CD4-positive, alpha-beta T cell (primary cell): ENCODE results near the gene TUBB3. TPM values are rescaled to one million over a fixed set of nuclear protein-coding genes. Genes with fewer than 3 reads are reported as not detected.
"Not testable (repeated sequence)": the region's sequence is repeated elsewhere in the genome, so short reads cannot be mapped to it uniquely, and the experiment has no call there.

ENCODE experiments used
- ATAC-seq: fragments of 200-7000 bp; cut with Tn5 transposase; one replicate; pipeline ENCODE4 v1.10.0; 2022; ENCODE audit warnings: mild to moderate bottlenecking; ENCODE audit not compliant: poor library complexity
- CTCF ChIA-PET: fragments of 350-600 bp; sonication (Branson Sonifier 250); formaldehyde crosslinking; loops from one replicate; lab custom pipeline; 2021; ENCODE audit warnings: antibody characterized with exemption, inconsistent platforms; lab: Charles Lee
- POLR2A ChIA-PET: fragments of 350-600 bp; sonication (Branson Sonifier 250); formaldehyde crosslinking; loops from one replicate; lab custom pipeline; 2021; ENCODE audit warnings: antibody characterized with exemption, inconsistent platforms; lab: Charles Lee
- DNase-seq, 14 experiments: peaks; one replicate each; pipeline ENCODE4 v3.0.0-alpha.2; 2013 to 2020; ENCODE audit warnings: mixed read lengths in 2 of 14
- H3K27ac ChIP-seq, 2 donors: one replicate each; pipeline versions ENCODE4 v1.5.1 to v1.7.0; 2013; ENCODE audit warnings: low read length in 2 of 2, low read depth in 1 of 2, mild to moderate bottlenecking in 1 of 2
- H3K27me3 ChIP-seq, 2 experiments: 1 replicate in 1 of 2; 2 replicates in 1 of 2; pipeline versions ENCODE4 v1.6.1 to v1.7.0; 2013; ENCODE audit warnings: low read length in 2 of 2, control low read depth in 1 of 2, mild to moderate bottlenecking in 1 of 2, moderate library complexity in 1 of 2; ENCODE audit not compliant: insufficient read depth in 2 of 2, control insufficient read depth in 1 of 2
- H3K36me3 ChIP-seq: one replicate; pipeline ENCODE4 v1.6.1; 2013; ENCODE audit warnings: low read length, control low read depth; ENCODE audit not compliant: insufficient read depth
- H3K4me1 ChIP-seq: one replicate; pipeline ENCODE4 v1.6.1; 2013; ENCODE audit warnings: low read length, control low read depth; ENCODE audit not compliant: insufficient read depth
- H3K4me3 ChIP-seq: one replicate; pipeline ENCODE4 v1.5.1; 2013; ENCODE audit warnings: mild to moderate bottlenecking, low read length, moderate library complexity
- H3K9me3 ChIP-seq, 2 experiments: 1 replicate in 1 of 2; 2 replicates in 1 of 2; pipeline versions ENCODE4 v1.6.1 to v1.7.0; 2013; ENCODE audit warnings: low read length in 2 of 2, mild to moderate bottlenecking in 2 of 2, control low read depth in 1 of 2, moderate library complexity in 1 of 2; ENCODE audit not compliant: control insufficient read depth in 1 of 2, insufficient read depth in 1 of 2
- H3K27ac Mint-ChIP-seq: one replicate; pipeline ENCODE4 v1.8.0; 2020; ENCODE audit warnings: mixed read lengths
- H3K27me3 Mint-ChIP-seq: one replicate; pipeline ENCODE4 v1.8.0; 2021; ENCODE audit warnings: mixed read lengths
- H3K36me3 Mint-ChIP-seq: one replicate; pipeline ENCODE4 v1.8.0; 2021; ENCODE audit warnings: low read depth, mixed read lengths
- H3K4me1 Mint-ChIP-seq: one replicate; pipeline ENCODE4 v1.8.0; 2021; ENCODE audit warnings: low read depth, mixed read lengths
- H3K4me3 Mint-ChIP-seq: one replicate; pipeline ENCODE4 v1.8.0; 2020; ENCODE audit warnings: mild to moderate bottlenecking, mixed read lengths
- H3K9me3 Mint-ChIP-seq: one replicate; pipeline ENCODE4 v1.8.0; 2020; ENCODE audit warnings: mixed read lengths
- intact Hi-C, 2 experiments: fragments of 100-400 bp; cut with DNase I in 1 of 2; cut with micrococcal nuclease in 1 of 2; formaldehyde crosslinking; loops; one replicate each; pipeline versions ENCODE4 v1.15.1 to v1.9.0; 2023 to 2025; cut with DNase I, micrococcal nuclease
- total RNA-seq, 174 experiments: library from RNA in 2 of 174; stranded (reverse) in 2 of 174; gene quantifications; one replicate each; pipeline ENCODE4 v1.2.3 and lab custom pipeline; 2021 to 2026
- TF ChIP-seq, protein P1 (sequence below): fragments of 200-600 bp; IDR thresholded peaks from one replicate; pipeline ENCODE4 v1.8.0; 2022; ENCODE audit warnings: antibody characterized with exemption, mild to moderate bottlenecking

TUBB3 gene
- total RNA-seq, 2 experiments from 2014 or later: 0.78 to 0.88 TPM

DNA sequence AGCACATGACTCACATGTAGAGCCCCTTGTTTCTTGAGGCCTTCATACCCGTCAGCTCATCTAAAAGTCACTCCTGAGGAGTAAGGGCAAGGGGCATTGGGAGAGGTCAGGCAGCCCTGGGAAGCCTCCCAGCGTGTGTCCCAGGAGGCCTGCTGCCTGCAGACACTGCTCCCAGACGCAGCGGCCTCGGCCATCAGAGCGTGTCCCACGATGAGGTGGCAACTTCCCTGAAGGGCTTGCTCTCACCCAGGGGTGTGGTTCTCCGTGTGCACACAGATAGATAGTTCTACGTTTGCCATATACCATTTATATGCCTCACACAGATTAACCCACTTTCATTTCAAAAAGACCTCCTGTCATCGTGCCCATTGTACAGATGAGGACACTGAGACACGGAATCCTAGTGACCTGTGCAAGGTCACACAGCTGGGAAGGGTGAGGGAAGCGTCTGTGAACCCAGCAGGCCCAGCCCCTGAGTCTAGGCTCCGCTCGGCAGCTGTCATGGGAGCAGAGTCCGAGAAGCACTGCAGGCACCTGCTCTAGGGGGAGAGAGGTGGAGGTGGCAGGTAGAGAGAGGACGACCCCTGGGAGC is 8.3 kb downstream of the TUBB3 start:
- Mint-ChIP-seq H3K36me3 (no peaks in the 10 kb centered on the region), H3K4me3 (no peak overlapping the region)
- CTCF ChIA-PET: no interaction called here

DNA sequence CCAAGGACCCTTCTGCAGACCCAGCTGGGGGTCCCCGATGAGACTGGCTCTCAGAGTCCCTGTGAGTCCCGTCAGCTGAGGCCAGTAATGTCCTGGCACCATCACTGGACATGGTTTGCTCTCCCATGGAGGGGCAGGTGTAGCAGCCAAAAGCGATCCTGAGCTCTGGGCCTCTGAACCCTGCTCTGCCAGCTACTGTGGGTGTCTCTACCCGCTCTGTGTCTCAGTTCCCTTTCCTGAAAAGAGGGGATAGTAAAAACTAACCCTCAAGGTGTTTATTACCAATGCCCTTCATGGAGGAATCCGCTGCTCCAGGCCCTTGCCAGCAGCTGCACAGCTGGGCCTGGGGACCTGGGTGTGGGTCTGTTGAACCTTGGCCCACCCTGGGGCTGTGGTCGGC is 8.8 kb downstream of the TUBB3 start:
- H3K36me3 Mint-ChIP-seq: no peaks in the 10 kb centered on the region
- no peak overlapping the region for H3K4me3 Mint-ChIP-seq
- no peaks in the 10 kb centered on the region for H3K4me1 Mint-ChIP-seq
- peaks cover 26% of the 10 kb centered on the region for H3K27me3 Mint-ChIP-seq
- no peaks in the 10 kb centered on the region for H3K4me1 ChIP-seq
- H3K27me3 ChIP-seq: peaks cover 23 to 24% of the 10 kb centered on the region in 2 experiments
- ChIA-PET CTCF (no interaction called here), POLR2A (no interaction called here)
- H3K36me3 ChIP-seq: no peaks in the 10 kb centered on the region
- no peak overlapping the region for H3K4me3 ChIP-seq
- H3K27ac ChIP-seq: no peak overlapping the region
- H3K27ac Mint-ChIP-seq: no peak overlapping the region
- no peaks in the 10 kb centered on the region for H3K9me3 ChIP-seq
- TF ChIP-seq, protein P1, sequence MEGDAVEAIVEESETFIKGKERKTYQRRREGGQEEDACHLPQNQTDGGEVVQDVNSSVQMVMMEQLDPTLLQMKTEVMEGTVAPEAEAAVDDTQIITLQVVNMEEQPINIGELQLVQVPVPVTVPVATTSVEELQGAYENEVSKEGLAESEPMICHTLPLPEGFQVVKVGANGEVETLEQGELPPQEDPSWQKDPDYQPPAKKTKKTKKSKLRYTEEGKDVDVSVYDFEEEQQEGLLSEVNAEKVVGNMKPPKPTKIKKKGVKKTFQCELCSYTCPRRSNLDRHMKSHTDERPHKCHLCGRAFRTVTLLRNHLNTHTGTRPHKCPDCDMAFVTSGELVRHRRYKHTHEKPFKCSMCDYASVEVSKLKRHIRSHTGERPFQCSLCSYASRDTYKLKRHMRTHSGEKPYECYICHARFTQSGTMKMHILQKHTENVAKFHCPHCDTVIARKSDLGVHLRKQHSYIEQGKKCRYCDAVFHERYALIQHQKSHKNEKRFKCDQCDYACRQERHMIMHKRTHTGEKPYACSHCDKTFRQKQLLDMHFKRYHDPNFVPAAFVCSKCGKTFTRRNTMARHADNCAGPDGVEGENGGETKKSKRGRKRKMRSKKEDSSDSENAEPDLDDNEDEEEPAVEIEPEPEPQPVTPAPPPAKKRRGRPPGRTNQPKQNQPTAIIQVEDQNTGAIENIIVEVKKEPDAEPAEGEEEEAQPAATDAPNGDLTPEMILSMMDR: no peak
- DNase-seq (no peak), ATAC-seq (no peak)
- intact Hi-C loops: no loop called here
- H3K9me3 Mint-ChIP-seq: no peaks in the 10 kb centered on the region

More for the DNA sequence above, 8.3 kb downstream of the TUBB3 start:
- peaks cover 0 to 3% of the 10 kb centered on the region in 2 experiments for H3K9me3 ChIP-seq
- Mint-ChIP-seq H3K27ac (no peak overlapping the region), H3K27me3 (peaks cover 29% of the 10 kb centered on the region), H3K4me1 (no peaks in the 10 kb centered on the region), H3K9me3 (no peaks in the 10 kb centered on the region)
- TF ChIP-seq, protein P1: no peak
- intact Hi-C loops: no loop called here
- no peak overlapping the region for H3K27ac ChIP-seq
- no peaks in the 10 kb centered on the region for H3K36me3 ChIP-seq
- peaks cover 29 to 30% of the 10 kb centered on the region in 2 experiments for H3K27me3 ChIP-seq
- DNase-seq: no peak
- H3K4me3 ChIP-seq: no peak overlapping the region
- POLR2A ChIA-PET: no interaction called here
- peaks cover 5% of the 10 kb centered on the region for H3K4me1 ChIP-seq
- ATAC-seq: no peak

DNA sequence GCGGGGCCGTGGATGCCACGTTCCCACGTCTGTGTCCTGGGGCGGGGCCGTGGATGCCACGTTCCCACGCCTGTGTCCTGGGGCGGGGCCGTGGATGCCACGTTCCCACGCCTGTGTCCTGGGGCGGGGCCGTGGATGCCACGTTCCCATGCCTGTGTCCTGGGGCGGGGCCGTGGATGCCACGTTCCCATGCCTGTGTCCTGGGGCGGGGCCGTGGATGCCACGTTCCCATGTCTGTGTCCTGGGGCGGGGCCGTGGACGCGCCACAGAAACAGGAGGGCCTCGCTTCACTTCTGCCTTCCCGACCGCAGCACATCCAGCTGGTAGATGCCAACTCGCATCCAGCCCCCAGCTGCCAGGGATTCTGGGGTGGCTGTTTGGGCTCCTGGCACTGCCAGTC is 10.9 kb downstream of the TUBB3 start:
- H3K27me3 ChIP-seq, intact Hi-C loops, H3K27ac Mint-ChIP-seq, H3K4me3 ChIP-seq, ATAC-seq, H3K36me3 ChIP-seq, H3K4me1 Mint-ChIP-seq, H3K4me3 Mint-ChIP-seq, H3K9me3 ChIP-seq, H3K36me3 Mint-ChIP-seq, H3K27ac ChIP-seq, POLR2A ChIA-PET, DNase-seq, H3K4me1 ChIP-seq, H3K9me3 Mint-ChIP-seq, CTCF ChIA-PET: not testable (repeated sequence)
- peaks cover 20% of the 10 kb centered on the region for H3K27me3 Mint-ChIP-seq
